ENCODE measurements around the gene FBXL7. TPM values are rescaled to one million over a fixed set of nuclear protein-coding genes. Genes with fewer than 3 reads are reported as not detected.

Gene FBXL7
- total RNA-seq, 2 donors from 2014 or later = 21.1 to 31.7 TPM

DNA sequence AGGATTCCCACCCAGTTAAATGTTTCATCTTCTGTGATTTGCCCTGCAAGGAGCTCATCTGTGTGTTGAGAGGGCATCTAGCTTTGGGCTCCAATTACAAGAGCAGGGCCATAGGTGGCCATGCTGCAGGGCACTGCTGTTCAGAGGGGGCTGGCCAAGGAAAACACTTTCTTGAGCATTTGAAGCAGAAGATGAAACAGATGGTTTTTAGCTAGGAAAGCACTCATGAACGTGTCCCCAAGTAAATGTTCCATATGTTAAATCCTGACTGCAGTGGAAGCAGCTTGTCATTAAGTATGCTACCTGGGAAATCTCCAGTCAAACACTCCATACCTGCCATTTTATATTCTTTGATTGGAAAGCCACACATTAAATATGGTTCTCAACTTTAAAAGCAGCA is 176.6 kb downstream of the FBXL7 start:
- Histone ChIP-seq H3K27ac (no peak overlapping the region), H3K27me3 (replicated peaks; ENCODE audit: insufficient read depth) (no peaks in the 10 kb centered on the region), H3K4me3 (no peak overlapping the region), H3K36me3 (no peaks in the 10 kb centered on the region), H3K9me3 (no peaks in the 10 kb centered on the region), H3K4me1 (ENCODE audit: control insufficient read depth in 1 of 2, low read depth in 2 of 2) (peaks cover 0 to 45% of the 10 kb centered on the region in 2 donors)
- TF ChIP-seq CTCF (IDR thresholded peaks at IDR 0.05) = no peak
- ATAC-seq (ENCODE audit: insufficient number of reproducible peaks, low FRiP score, low read depth) (no peak), DNase-seq (ENCODE audit: low spot score) (no peak)

DNA sequence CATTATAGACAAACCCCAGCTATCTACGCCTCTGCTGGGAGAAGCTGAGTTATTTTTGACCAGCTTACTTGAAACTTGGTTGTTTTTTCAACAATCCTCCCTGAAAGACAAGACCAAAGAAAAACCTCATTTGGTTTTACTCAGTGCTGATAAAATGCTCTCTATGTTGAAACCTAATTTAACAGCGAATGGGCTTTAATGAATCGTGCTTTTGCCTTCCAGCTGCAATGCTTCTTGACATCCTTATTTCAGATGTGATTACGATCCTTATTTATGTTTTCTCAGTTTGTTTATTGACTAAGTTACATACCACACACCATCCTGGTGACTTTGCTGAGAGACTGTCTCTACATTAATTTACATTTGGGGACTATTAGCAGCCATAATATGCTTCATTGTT is 179.2 kb downstream of the FBXL7 start:
- no peaks in the 10 kb centered on the region for H3K27me3 ChIP-seq (replicated peaks; ENCODE audit: insufficient read depth)
- H3K4me3 ChIP-seq = no peak overlapping the region
- DNase-seq (ENCODE audit: low spot score) = no peak
- ATAC-seq (ENCODE audit: insufficient number of reproducible peaks, low FRiP score, low read depth) = no peak
- H3K36me3 ChIP-seq = no peaks in the 10 kb centered on the region
- H3K27ac ChIP-seq = no peak overlapping the region
- no peak for TF ChIP-seq CTCF (IDR thresholded peaks at IDR 0.05)
- H3K9me3 ChIP-seq = no peaks in the 10 kb centered on the region
- H3K4me1 ChIP-seq (ENCODE audit: control insufficient read depth in 1 of 2, low read depth in 2 of 2) = peaks cover 0 to 43% of the 10 kb centered on the region in 2 donors

- Histone ChIP-seq H3K36me3 (no peaks in the 10 kb centered on the region), H3K4me3 (no peak overlapping the region), H3K4me1 (ENCODE audit: control insufficient read depth in 1 of 2, low read depth in 2 of 2) (peaks cover 0 to 30% of the 10 kb centered on the region in 2 donors), H3K27me3 (replicated peaks; ENCODE audit: insufficient read depth) (no peaks in the 10 kb centered on the region), H3K9me3 (no peaks in the 10 kb centered on the region), H3K27ac (no peak overlapping the region)
- ATAC-seq (ENCODE audit: insufficient number of reproducible peaks, low FRiP score, low read depth) (no peak), DNase-seq (ENCODE audit: low spot score) (no peak)
- TF ChIP-seq CTCF (IDR thresholded peaks at IDR 0.05) = no peak
Observed at GRCh38 chr5:15680455-15680854, 180.5 kb downstream of the FBXL7 start.

- no peaks in the 10 kb centered on the region for H3K36me3 ChIP-seq
Observed at GRCh38 chr5:15682122-15682521, 182.1 kb downstream of the FBXL7 start.

GRCh38 chr5:15682566-15682965 is 182.6 kb downstream of the FBXL7 start:
- Histone ChIP-seq H3K36me3 (no peaks in the 10 kb centered on the region), H3K4me1 (ENCODE audit: control insufficient read depth in 1 of 2, low read depth in 2 of 2) (peaks cover 0 to 15% of the 10 kb centered on the region in 2 donors), H3K9me3 (no peaks in the 10 kb centered on the region), H3K27me3 (replicated peaks; ENCODE audit: insufficient read depth) (no peaks in the 10 kb centered on the region), H3K27ac (no peak overlapping the region), H3K4me3 (no peak overlapping the region)
- no peak for TF ChIP-seq CTCF (IDR thresholded peaks at IDR 0.05)
- ATAC-seq (ENCODE audit: insufficient number of reproducible peaks, low FRiP score, low read depth) (no peak), DNase-seq (ENCODE audit: low spot score) (no peak)

More at GRCh38 chr5:15682122-15682521, 182.1 kb downstream of the FBXL7 start:
- peaks cover 0 to 15% of the 10 kb centered on the region in 2 donors for H3K4me1 ChIP-seq (ENCODE audit: control insufficient read depth in 1 of 2, low read depth in 2 of 2)
- H3K27ac ChIP-seq = no peak overlapping the region
- DNase-seq (ENCODE audit: low spot score) (no peak), ATAC-seq (ENCODE audit: insufficient number of reproducible peaks, low FRiP score, low read depth) (no peak)
- no peak overlapping the region for H3K4me3 ChIP-seq
- TF ChIP-seq CTCF (IDR thresholded peaks at IDR 0.05) = no peak
- H3K9me3 ChIP-seq = no peaks in the 10 kb centered on the region
- no peaks in the 10 kb centered on the region for H3K27me3 ChIP-seq (replicated peaks; ENCODE audit: insufficient read depth)

Measured in thoracic aorta (tissue), 2 donors.